Stimulated activated CD4-positive, alpha-beta T cell treated with anti-CD3 and anti-CD28 coated beads, Interleukin-12 subunit alpha, Interleukin-12 subunit beta, amount 100 ng/mL, for 24 hours (primary cell): ENCODE measurements around the gene CHAF1B.

Experiments
- DNase-seq, 2 experiments: peaks; one replicate each; pipeline ENCODE4 v3.0.0-alpha.2; 2020; ENCODE audit warnings: low read depth in 2 of 2

The CHAF1B gene

DNA sequence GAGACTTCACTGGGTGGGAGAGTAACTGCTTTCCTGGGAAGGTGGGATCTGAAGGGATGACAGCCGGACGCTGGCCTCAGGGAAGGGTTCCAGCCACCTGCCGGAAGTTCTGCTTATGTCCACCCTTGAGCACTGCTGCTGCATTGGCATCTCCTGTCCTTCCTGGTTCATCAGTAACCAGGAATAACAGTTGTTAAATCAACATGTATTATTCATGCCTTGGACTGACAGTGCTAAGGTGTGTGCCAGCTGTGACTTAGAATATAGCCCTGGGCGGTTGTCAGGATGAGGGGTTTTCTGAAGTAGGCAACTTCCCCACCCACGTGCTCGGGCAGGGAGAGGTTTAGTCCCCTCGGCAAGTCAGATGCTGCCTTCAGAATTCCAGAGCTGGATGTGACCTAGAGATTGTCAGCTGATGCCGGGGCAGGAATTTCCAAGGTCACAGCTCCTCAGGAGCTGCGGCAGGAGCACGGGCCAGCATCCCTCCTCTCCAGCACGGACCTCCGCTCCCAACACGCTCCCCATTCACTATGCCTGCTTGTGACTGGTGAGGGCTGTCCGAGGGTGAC lies 76.8 kb downstream of the CHAF1B start:
- no peak for DNase-seq

- DNase-seq: no peak
Measured at GRCh38 chr21:36463204-36463603, 78.0 kb downstream of the CHAF1B start.

DNA sequence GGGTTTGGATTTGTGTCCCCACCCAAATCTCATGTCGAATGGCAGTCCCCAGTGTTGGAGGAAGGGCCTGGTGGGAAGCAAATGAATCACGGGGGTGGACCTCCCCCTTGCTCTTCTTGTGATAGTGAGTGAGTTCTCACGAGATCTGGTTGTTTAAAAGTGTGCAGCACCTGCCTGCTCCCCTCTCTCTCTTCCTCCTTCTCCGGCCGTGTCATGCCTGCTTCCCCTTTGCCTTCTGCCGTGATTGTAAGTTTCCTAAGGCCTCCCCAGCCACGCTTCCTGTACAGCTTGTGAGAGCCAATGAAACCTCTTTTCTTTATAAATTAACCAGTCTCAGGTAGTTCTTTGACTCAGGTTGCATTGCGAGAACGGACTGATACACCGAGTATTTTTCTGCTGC lies 78.8 kb downstream of the CHAF1B start:
- no peak for DNase-seq

DNA sequence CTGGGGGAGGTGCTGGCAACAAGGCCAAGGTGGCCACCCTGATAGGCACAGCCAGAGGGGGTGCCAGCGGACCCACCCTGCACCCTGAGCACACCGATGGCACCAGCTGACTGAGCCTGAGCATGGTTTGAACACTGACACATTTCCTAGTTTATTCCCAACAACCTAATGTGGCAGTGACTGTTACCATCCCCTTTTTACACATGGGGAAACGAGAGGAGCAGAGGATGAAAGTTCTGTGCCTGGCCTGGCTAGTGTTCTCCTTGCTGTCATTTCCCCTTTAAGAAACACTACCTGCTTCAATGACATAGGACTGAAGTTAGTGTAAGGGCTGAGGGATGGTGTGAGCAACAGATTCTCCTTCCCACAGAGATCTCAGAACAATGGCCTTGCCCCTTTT lies 79.4 kb downstream of the CHAF1B start:
- DNase-seq: no peak

- no peak for DNase-seq
Measured at GRCh38 chr21:36465478-36465877, 80.3 kb downstream of the CHAF1B start.

DNA sequence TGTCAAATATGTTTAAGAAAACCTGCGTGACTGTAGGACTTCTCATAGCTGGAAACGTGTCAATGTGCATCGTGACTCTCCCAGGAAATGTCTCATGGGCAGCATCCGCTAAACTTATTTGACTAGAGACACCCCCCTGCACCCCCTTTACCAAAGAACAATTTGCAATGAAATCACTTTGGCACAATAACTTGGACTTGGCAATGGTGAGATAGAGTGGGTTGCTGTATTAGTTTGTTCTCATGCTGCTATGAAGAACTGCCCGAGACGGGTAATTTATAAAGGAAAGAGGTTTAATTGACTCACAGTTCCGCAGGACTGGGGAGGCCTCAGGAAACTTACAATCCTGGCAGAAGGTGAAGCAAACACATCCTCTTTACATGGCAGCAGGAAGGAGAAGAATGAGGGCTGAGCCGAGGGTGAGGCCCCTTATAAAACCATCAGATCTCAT lies 80.9 kb downstream of the CHAF1B start:
- DNase-seq: no peak
